C4-2B (cell line): ENCODE measurements around the gene PDE4D.
A peak's percentile ranks its signal among the peaks of the same experiment; 100 is the strongest.
"Not testable (repeated sequence)": the region's sequence is repeated elsewhere in the genome, so short reads cannot be mapped to it uniquely, and the experiment has no call there.

Experiments
- H3K27ac ChIP-seq: fragments of 450-650 bp; 2 replicates; pipeline ENCODE4 v1.5.1; 2017
- CTCF ChIP-seq: fragments of 450-650 bp; conservative IDR thresholded peaks from 2 replicates; pipeline ENCODE4 v1.5.1; 2017; ENCODE audit warnings: mild to moderate bottlenecking
- ZFX ChIP-seq: fragments of 450-650 bp; IDR thresholded peaks from 2 replicates; pipeline ENCODE4 v1.6.1; 2017

PDE4D gene

GRCh38 chr5:59380350-59380951, 513.1 kb downstream of the PDE4D start:
- H3K27ac ChIP-seq, result no peak overlapping the region
- TF ChIP-seq CTCF (peak; percentile 77), ZFX (no peak)

- H3K27ac ChIP-seq, result not testable (repeated sequence)
These were observed 519.5 kb downstream of the PDE4D start for GRCh38 chr5:59374036-59374435.

- H3K27ac ChIP-seq, result no peak overlapping the region
- no peak for TF ChIP-seq ZFX
- no peak for TF ChIP-seq CTCF
These were observed 521.9 kb downstream of the PDE4D start for GRCh38 chr5:59371525-59372127.

GRCh38 chr5:59368951-59369350, 524.6 kb downstream of the PDE4D start:
- no peak overlapping the region for H3K27ac ChIP-seq
- no peak for TF ChIP-seq CTCF

GRCh38 chr5:59367791-59368394, 525.6 kb downstream of the PDE4D start:
- no peak overlapping the region for H3K27ac ChIP-seq
- TF ChIP-seq ZFX (no peak), CTCF (peak; percentile 92)

GRCh38 chr5:59366784-59367183, 526.7 kb downstream of the PDE4D start:
- H3K27ac ChIP-seq, result no peak overlapping the region
- no peak for TF ChIP-seq CTCF
- TF ChIP-seq ZFX, result no peak

- TF ChIP-seq CTCF, result no peak
- no peak for TF ChIP-seq ZFX
- H3K27ac ChIP-seq, result no peak overlapping the region
These were observed 531.1 kb downstream of the PDE4D start for GRCh38 chr5:59362438-59362837.

GRCh38 chr5:59361454-59361853, 532.1 kb downstream of the PDE4D start:
- no peak overlapping the region for H3K27ac ChIP-seq
- TF ChIP-seq CTCF (0 out of 2 replicates have a peak, but pooled peaks have one; percentile 2), ZFX (no peak)
